Fibroblast of peridontal ligament (primary cell): ENCODE data around the gene FHIT.

ENCODE experiments used
- DNase-seq: peaks from one replicate; pipeline ENCODE4 v3.0.0-alpha.2; 2010; ENCODE audit errors: extremely low read depth

FHIT gene

DNA sequence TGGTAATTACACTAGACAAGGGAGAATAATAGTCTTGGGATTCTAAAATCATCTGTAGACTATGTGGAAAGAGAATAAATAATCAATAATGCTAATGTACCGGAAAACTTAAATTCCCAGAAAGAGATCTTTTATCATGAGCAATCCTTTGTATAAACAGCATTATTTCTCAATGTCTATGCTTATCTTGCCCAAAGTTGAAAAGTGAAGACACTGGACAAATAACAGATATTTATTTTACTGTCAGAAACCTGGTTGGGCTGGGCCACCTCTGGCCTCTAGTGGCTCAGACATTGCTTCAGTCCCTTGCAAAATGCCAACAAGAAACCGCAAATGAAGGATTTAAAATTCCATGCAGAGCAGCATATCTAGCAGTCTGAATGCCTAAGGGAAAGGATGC is 409.9 kb downstream of the FHIT start:
- DNase-seq, result no peak

DNA sequence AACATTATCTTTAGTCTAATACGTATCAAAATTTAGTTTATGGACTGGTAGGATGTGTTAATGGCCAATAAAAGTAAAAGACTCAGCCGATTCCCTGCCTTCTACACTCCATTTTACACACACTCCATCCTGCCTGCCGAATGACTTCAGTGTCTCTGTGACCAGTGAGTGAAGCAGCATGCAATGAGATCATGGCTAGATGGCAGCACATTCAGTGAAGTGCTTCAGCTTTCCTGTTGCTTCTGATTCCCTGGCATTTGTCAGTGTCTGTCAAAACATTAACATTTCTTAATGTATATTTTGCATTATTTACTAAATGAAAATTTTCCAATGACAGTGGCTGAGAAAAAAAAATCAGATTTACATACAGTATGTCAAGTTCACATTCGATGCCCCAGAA is 412.0 kb downstream of the FHIT start:
- DNase-seq, result no peak

DNA sequence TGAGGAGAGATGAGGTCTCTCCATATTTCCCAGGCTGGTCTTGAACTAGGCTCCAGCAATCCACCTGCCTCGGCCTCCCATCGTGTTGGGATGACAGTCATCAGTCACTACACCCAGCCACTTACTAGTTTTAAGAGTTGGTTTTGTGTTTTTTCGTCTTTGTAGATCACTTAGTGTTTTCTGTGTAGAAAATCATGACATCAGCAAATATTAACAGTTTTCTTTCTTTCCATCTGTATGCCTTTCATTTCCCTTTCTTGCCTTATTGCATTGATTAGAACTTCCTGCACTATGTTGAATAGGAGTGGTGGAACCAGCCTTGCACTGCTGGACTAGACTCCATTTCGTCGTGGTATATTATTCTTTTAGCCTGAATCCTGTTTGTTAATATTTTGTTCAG is 415.5 kb downstream of the FHIT start:
- DNase-seq, result no peak

DNA sequence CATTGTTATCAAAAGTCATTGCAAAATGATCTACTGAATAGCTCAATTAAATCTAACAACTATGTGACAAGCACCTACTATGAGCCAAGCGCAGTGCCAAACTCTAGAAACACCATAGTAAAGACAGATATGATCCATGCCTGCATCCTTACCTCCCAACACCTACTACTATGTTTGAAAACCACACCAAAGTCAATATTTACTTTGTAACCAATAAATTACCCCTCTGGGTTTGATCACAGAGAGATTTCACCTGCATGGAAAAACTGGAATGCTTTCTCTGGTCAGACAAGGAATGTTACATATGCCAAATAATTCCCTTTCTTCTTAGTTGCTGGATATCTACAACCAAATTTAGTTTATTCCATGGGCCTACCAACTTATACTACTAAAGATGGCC is 422.2 kb downstream of the FHIT start:
- no peak for DNase-seq

DNA sequence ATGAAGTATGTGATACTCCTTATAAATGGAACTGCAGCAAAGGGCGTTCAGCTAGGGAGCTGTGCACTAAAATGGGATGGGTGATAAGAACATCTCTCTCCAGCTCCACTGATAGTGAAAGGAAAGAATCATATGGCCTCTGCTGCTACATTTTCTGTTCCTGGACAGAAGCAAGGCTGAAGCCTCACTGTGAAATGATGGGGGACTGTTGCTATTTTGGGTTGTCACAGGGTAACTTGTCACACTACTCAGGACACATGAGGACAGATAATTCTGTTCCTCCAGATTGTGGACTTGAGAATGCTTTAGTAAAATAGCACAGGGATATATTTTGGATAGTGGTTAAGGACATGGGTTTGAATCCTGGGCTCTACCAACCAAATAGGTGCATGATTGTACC is 423.6 kb downstream of the FHIT start:
- DNase-seq, result no peak

DNA sequence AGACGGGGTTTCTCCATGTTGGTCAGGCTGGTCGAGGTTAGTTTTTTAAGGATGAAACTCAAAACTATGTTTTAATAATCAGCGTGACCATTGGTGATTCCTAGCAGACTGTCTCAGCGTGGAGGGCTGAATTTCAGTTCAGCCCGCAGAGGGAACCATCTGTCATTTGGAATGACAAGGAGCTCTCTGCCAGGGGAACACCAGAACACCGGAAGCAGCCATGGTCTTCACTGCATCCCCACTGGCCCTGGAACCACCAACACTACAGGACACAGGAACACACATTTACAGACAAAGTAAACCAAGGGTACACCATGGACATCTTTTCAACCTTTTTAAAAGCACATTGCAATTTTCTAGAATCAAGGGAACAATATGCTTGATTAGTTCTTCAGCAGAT is 424.7 kb downstream of the FHIT start:
- DNase-seq, result no peak

DNA sequence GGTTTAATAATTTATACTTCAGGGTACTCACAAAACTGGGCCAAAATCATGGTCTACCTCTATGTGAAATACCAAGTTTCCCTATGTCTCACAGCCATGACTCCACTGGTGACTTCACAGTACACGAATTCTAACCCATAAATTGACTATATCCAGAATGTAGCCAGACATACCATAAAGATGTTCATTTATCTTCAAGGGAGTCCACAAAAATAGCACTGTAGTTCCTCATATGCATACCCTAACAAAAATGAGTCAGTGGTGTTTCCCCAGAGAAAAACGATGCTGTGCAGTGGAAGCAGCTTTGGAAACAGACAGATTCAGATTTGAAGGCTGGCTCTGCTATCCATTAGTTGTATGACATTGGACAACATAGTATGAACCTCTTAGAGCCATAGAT is 438.8 kb downstream of the FHIT start:
- no peak for DNase-seq

DNA sequence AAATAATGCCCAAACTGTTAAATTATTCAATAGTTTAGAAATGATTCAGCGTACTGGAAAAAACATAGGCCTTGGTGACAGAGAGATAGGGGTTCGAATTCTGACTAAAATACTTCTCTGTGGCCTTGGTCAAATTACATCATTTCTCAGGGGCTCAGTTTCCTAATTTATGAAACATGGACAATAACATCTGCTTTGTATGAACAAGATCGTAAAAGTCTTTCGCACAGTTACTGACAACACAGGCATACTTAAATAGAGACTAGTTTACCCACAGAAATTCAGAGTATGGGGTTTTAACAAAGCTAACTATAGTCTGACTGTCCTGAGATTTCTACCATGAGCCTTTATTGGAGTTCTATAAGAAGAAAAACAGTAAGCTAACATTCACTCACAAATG is 440.4 kb downstream of the FHIT start:
- no peak for DNase-seq

DNA sequence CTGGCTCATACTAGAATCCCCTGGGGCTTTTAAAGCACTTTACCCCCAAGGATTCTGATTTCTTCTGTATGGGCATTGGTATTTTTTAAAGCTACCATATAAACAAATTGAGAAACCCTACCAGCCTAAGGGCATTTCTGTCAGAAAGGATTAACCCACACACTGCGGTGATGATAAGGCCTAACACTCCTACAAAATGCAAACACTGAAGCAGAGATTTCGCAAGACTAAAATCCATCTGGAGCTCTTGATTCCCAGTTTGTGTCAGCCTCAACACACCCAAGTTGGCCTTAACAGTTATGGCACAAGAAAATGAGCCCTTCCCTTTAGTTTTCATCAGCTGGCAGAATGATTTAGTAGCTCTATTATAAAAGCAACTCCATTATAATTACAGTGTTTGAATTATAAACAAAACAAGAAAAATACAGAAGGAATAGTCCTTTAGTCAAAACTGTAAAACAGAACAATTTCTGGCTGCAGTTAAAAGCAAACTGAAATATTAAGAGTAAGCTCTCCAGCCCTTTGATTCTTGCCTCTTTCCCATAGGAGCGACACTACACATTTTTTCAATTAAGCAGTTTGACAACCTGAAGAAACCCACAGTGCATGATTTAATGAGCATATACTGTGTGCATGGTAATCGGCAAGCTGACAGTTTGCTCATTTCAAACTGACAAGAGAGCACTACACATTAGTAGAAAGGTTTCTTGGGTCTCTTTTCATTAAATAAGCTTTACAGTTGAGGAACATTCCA is 441.2 kb downstream of the FHIT start:
- no peak for DNase-seq

DNA sequence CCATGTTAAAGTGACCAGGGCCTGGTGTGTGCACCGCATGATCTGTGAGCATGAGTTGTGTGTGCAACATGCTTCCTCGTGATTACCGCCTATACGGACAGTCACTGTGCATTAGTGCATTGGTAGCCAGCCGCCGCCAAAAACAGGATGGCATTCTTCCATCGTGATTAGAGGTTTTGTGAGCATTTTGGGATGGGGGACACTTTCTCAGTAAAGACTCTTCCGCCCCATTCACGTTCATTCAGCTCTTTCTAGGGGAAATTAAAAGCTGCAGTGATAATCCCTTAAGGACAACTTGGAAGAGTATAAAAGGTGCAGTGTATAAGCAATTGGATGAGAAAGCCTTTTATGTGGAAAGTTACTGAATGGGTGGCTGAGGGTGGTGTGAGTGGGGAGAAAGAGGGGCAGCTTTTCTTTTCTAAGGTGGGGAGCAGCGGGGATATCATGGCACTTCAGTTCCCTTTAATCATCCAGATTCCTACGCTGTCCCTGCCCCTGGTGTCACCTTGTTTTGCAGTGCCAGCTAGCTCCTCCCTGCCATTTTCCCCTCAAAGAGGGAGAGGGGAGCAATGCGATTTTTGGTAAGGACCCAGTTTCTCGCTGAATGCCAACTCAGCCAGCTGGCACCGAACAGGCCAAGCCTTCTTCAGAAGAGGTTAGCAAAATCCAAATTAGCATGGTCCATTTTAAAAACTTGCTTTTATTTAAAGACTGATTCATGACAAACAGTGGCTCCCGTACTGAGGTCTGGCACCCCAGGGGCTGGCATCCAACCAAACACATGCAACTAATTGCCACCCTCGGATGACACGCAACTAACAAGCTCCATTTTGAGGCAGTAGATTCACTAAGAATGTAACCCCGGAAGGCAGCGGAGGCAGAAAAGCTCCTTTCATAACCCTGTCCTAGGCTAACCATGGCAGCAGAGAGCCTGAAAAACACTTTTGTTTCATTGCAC is 447.8 kb downstream of the FHIT start:
- no peak for DNase-seq

DNA sequence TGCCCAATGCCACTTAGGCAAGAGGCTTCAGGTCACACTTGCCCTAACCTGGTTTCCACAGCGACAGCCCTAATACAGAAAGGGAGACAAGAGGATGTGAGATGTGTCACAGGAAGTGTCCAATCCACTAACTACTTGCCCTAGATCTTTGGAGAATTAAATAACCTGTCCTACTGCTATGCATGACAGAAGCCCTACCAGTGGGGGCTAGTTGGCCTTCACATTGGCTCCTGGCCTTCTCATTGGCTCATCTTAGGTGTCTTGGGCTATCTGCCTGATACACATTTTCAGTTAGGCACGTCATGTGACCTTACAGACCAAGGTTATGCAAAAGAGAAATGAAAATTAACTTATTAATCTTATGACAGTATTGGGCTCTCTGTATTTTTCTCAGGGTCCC is 449.9 kb downstream of the FHIT start:
- no peak for DNase-seq

DNA sequence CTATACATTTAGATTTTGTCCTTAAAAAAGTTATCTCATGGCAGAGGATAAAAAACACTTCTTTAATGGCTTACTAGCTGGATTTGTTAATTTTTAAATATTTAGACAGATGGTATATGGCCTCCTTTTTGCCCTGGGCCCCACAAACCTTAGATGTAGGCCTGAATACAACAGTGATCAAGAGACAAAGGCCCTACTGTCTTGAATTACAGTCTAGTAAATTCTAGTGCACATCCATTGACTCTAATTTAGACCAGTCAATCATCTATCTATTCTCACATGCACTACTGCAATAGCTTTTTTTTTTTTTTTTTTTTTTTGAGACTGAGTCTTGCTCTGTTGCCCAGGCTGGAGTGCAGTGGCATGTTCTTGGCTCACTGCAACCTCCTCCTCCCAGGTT is 452.8 kb downstream of the FHIT start:
- no peak for DNase-seq

DNA sequence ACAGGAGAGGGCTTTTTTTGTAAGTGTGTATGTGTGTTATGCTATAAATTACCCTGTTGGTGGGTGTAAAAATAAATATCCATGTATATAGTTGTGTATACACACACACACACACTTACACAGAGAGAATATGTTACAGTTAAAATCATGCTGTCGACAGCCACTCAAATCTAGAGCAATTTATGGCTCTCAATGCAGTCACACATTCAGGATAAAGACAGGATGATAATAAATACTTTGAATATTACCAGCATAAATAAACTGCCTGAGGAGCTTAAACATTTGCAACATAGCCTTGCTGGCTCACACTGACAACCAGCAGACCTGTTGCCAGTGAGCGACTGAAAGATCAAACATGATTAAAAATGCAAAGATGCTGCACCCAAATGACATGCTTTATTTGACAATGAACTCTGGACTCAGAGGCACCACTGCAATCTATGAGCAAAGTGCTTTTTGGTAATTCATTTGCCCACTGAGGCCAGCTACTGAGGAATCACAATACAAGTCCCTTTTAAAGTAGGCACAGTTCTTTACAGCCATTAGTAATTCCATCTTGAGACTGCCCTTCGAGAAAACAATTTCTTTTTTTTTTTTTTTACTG is 458.9 kb downstream of the FHIT start:
- DNase-seq, result no peak

DNA sequence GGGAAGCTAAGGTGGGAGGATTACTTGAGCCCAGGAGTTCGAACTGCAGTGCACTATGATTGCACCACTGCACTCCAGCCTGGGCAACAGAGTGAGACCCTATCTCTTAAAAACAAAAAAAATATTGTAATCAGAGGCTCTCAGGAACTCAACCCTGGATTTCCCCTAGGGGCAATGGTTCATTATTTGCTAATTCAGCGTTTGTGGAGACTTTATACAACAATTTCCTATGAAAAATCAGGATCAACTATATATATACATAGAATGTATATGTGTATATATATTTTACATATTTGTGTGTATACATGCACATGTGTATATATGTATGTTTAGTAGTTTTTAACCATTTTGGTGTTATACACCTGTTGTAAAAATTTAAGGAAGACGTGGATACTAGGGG is 463.1 kb downstream of the FHIT start:
- DNase-seq, result no peak

DNA sequence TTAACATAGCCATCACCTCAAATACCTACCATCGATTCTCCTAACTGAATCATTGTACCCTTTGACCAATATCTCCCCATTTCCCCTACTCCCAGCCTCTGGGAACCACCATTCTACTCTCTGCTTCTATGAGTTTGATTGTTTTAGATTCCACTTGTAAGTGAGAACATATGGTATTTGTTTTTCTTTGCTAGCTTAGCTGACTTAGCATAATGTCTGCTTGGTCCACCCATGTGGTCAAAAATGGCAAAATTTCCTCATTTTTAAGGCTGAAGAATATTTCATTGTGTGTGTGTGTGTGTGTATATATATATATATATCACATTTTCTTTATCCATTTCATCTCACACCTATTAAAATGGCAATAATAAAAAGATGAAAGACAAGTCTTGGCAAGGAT is 469.3 kb downstream of the FHIT start:
- DNase-seq, result peak; percentile 2

DNA sequence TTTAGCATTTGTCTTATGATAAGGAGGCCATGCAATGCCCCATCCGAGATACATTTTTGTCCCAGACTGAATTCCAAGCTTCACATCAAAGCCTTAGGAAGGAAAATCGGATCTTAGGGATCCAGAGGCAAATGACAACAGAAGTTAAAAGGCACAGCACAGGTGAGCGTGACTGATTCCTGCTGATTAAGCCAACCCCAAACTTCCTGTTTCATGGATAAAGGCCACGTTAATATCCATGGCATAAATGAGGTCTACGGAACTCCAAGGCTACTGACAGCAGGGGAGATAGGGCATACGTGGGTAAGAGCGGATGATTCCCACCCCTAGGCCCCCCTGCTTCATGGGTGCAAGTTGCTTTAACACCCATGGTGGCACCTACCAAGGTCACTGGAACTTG is 471.6 kb downstream of the FHIT start:
- DNase-seq, result no peak

DNA sequence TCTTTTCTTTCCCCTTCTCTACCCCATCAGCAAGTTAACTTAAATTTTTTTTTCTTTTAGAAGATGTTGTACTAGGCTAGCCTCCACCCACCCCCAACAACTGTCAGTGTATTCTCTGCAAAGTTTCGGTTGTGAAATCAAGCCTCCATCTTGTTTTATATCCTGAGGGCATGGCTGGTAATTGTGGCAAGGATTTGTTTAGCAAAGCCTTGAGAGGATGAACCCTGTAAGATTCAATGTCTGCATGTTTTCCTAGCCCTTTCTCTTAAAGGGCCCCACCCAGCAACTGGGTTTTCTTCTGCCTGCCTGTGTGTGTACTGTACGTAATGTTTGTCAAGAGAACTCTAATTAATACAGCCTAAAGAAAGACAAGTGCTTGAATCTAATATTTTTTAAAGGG is 475.3 kb downstream of the FHIT start:
- no peak for DNase-seq

DNA sequence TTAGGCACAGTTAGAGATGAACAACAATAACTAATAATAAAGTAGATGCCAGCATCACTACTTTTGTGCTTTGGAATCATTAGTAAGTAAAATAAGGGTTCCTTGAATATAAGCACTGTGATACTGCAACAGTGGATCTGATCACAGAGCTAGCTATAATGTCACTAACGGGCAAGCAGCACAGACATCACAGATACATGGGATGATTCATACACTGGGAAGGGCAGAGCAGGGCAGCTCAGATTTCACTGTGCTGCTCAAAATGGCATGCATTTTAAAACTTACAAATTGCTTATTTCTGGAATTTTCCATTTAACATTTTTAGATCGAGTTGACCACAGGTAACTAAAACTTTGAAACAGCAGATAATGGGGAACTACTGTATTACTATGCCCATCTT is 476.6 kb downstream of the FHIT start:
- DNase-seq, result no peak

DNA sequence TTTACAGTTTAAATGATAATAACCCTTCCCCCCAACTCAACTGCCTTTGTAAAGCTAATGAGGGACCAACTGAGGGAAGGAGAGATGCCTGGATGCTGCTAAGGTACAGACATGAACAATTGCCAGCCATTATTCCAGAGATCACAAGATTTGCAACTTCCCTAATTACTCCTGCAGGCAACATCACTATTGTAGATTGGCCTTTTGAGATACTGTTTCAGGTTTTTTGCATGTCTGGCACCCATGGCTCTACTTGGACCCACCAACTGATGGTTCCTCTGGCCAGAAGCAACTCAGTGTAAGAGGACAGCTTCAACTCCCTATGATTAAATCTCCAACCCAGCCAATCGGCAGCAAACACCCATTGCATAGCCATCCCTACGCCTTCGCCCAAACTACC is 478.7 kb downstream of the FHIT start:
- no peak for DNase-seq

DNA sequence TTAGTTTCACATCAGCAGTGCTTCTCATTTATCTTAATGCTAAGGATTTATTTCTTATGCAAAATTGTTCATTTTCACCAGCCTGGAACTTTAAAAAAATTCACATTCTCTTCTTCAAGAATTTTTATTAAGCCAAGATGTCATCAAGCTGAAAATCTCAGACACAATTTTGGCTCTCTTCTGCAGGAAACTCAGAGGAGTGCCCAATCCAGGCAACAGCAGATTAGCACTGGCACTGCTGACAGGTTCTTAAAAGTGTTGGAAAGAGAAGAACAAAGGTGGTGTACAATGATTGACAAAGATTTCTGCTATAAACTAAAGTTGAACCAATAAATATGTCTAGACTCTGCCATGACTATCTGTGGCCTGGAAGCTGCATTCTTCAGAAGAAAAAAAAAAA is 479.5 kb downstream of the FHIT start:
- no peak for DNase-seq

DNA sequence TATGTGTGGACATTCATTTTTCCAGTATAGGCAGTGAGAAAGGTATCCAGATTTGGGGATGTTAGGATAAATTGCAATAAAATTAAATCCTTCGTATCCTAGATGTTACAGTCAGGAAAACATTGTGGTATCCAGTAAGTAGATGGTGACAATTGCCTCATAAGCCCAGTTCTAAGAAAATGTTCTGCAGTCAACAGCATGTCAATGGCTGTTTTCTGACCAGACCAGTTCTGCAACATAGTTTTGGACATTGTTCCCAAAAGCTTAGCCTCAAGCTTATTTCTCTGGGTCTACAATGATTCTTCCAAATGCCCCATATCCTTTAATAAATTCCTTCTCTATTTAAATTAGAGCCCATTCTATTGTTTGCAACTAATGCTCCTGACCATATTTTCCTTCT is 480.7 kb downstream of the FHIT start:
- no peak for DNase-seq

DNA sequence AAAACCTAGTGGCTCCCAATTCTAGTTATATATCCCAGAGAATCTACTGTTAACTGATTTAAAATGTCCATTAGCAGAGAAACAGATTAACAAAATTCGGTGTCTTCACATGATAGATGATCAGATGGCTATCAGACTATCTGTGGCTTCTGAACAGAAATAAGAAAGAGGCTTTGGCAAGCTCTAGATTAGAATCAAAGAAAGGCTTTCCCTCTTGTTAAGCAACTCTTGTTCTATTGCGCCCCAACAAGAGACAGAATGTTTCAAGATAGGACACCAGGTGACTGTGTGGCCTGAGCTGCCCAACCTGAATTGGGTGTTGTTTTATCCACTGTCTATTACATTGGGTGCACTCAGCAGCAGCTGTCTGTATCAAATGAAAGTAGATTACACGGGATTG is 483.7 kb downstream of the FHIT start:
- no peak for DNase-seq

DNA sequence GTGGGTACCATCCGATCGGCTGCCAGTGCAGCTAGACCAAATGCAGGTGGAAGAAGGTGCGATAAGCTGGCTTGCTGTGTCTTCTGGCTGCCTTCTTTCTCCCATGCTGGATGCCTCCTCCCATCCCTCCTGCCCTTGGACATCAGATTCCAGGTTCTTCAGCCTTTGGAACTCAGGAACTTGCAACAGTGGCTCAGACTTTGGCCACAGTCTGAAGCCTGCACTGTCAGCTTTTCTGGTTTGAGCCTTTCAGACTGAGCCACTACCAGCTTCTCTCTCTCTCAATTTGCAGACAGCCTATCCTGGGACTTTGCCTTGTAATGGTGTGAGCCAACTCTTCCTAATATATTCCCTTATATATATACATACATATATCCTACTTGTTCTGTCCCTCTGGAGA is 485.5 kb downstream of the FHIT start:
- DNase-seq, result no peak
